SU-DHL-6 (cell line): ENCODE measurements around the gene CDV3.

ENCODE experiments used
- H2AFZ ChIP-seq: fragments of 200-600 bp; sonication (generic); 2 replicates; pipeline ENCODE4 v1.6.1; 2014; ENCODE audit warnings: low read depth, mild to moderate bottlenecking, moderate library complexity, mixed read lengths, antibody characterized with exemption, low read length; ENCODE audit not compliant: severe bottlenecking
- H3F3A ChIP-seq: fragments of 200-600 bp; shearing (Covaris generic); 2 replicates; pipeline ENCODE4 v1.6.0; 2016; ENCODE audit warnings: antibody characterized with exemption, mild to moderate bottlenecking; ENCODE audit not compliant: insufficient read depth
- H3K27ac ChIP-seq: fragments of 200-600 bp; sonication (generic); 2 replicates; pipeline ENCODE4 v1.5.1; 2016; ENCODE audit warnings: low read depth, mild to moderate bottlenecking, low read length, moderate library complexity, mixed read lengths
- H3K27me3 ChIP-seq: fragments of 200-600 bp; sonication (generic), shearing (Covaris generic); 2 replicates; pipeline ENCODE4 v1.6.0; 2014; ENCODE audit warnings: mild to moderate bottlenecking, low read length
- H3K36me3 ChIP-seq: fragments of 200-600 bp; sonication (generic); 2 replicates; pipeline ENCODE4 v1.6.1; 2014; ENCODE audit warnings: mild to moderate bottlenecking, low read length, mixed read lengths
- H3K4me2 ChIP-seq: fragments of 300-600, 200-600 bp; shearing (Covaris generic), sonication (generic); 2 replicates; pipeline ENCODE4 v1.6.0; 2014; ENCODE audit warnings: low read length, low read depth, mild to moderate bottlenecking; ENCODE audit not compliant: poor library complexity, severe bottlenecking
- H3K4me3 ChIP-seq: fragments of 200-600 bp; sonication (generic); 2 replicates; pipeline ENCODE4 v1.5.1; 2014; ENCODE audit warnings: antibody characterized with exemption, low read length, mild to moderate bottlenecking, mixed read lengths; ENCODE audit not compliant: insufficient read depth, poor library complexity, severe bottlenecking
- H3K79me2 ChIP-seq: fragments of 200-600 bp; sonication (generic); 2 replicates; pipeline ENCODE4 v1.6.1; 2014; ENCODE audit warnings: mild to moderate bottlenecking, low read length, moderate library complexity; ENCODE audit not compliant: insufficient read depth
- H3K9ac ChIP-seq: fragments of 200-600 bp; sonication (generic); 2 replicates; pipeline ENCODE4 v1.7.0; 2014; ENCODE audit warnings: mild to moderate bottlenecking, low read length
- H3K9me2 ChIP-seq: fragments of 200-600 bp; sonication (generic); replicated peaks from 2 replicates; pipeline ENCODE4 v1.6.1; 2014; ENCODE audit warnings: low read length; ENCODE audit not compliant: insufficient read depth
- H3K9me3 ChIP-seq: fragments of 200-600 bp; sonication (generic); 2 replicates; pipeline ENCODE4 v1.6.1; 2014; ENCODE audit warnings: low read length, mixed read lengths; ENCODE audit not compliant: insufficient read depth
- H4K20me1 ChIP-seq: fragments of 200-600 bp; sonication (generic); 2 replicates; pipeline ENCODE4 v1.6.1; 2014; ENCODE audit warnings: low read depth, mild to moderate bottlenecking, antibody characterized with exemption, low read length, moderate library complexity, mixed read lengths
- CTCF ChIP-seq: fragments of 200-600 bp; sonication (generic); IDR thresholded peaks from one replicate; pipeline ENCODE4 v1.5.1; 2017; ENCODE audit warnings: antibody characterized with exemption, mild to moderate bottlenecking, low read length, moderate library complexity; ENCODE audit not compliant: insufficient read depth, poor library complexity, severe bottlenecking
- EZH2phosphoT487 ChIP-seq: fragments of 200-600 bp; sonication (generic), shearing (Covaris generic); conservative IDR thresholded peaks from 2 replicates; pipeline ENCODE4 v1.6.1; 2018; ENCODE audit warnings: mild to moderate bottlenecking, antibody characterized with exemption, low read length, moderate library complexity, mixed read lengths

CDV3 gene

GRCh38 chr3:133610031-133610430 lies 36.5 kb downstream of the CDV3 start:
- Histone ChIP-seq H2AFZ (no peak overlapping the region), H3K4me3 (no peak overlapping the region), H3K9me2 (no peaks in the 10 kb centered on the region), H3K79me2 (no peaks in the 10 kb centered on the region), H3K27ac (no peak overlapping the region), H3K4me2 (no peak overlapping the region), H3F3A (no peaks in the 10 kb centered on the region), H3K27me3 (no peaks in the 10 kb centered on the region), H4K20me1 (no peaks in the 10 kb centered on the region), H3K9ac (no peak overlapping the region), H3K36me3 (peaks cover 67% of the 10 kb centered on the region), H3K9me3 (no peaks in the 10 kb centered on the region)
- TF ChIP-seq CTCF = no peak
- TF ChIP-seq EZH2phosphoT487 = no peak

GRCh38 chr3:133611534-133611933 lies 38.0 kb downstream of the CDV3 start:
- Histone ChIP-seq H3K9ac (no peak overlapping the region), H4K20me1 (no peaks in the 10 kb centered on the region), H3K27ac (no peak overlapping the region), H3F3A (no peaks in the 10 kb centered on the region), H3K9me2 (no peaks in the 10 kb centered on the region), H3K27me3 (no peaks in the 10 kb centered on the region), H3K4me2 (no peak overlapping the region), H3K79me2 (no peaks in the 10 kb centered on the region), H3K9me3 (no peaks in the 10 kb centered on the region), H3K36me3 (peaks cover 70% of the 10 kb centered on the region), H3K4me3 (no peak overlapping the region), H2AFZ (no peak overlapping the region)
- TF ChIP-seq CTCF (no peak), EZH2phosphoT487 (no peak)

- Histone ChIP-seq H4K20me1 (no peaks in the 10 kb centered on the region), H3K9ac (no peak overlapping the region), H3K27me3 (no peaks in the 10 kb centered on the region), H3K36me3 (peaks cover 77% of the 10 kb centered on the region), H3K9me3 (no peaks in the 10 kb centered on the region), H2AFZ (no peak overlapping the region), H3K4me2 (no peak overlapping the region), H3K27ac (no peak overlapping the region), H3K4me3 (no peak overlapping the region), H3F3A (no peaks in the 10 kb centered on the region; the same call in 1 of the 2 replicates), H3K9me2 (no peaks in the 10 kb centered on the region), H3K79me2 (no peaks in the 10 kb centered on the region; the same call in 1 of the 2 replicates)
- TF ChIP-seq EZH2phosphoT487 (no peak), CTCF (no peak)
Measured at GRCh38 chr3:133620066-133620784, 46.7 kb downstream of the CDV3 start.
